Measurements from ENCODE around the gene RPS28.
A peak's percentile ranks its signal among the peaks of the same experiment; 100 is the strongest.
"Not testable (repeated sequence)": the region's sequence is repeated elsewhere in the genome, so short reads cannot be mapped to it uniquely, and the experiment has no call there.

The RPS28 gene

DNA sequence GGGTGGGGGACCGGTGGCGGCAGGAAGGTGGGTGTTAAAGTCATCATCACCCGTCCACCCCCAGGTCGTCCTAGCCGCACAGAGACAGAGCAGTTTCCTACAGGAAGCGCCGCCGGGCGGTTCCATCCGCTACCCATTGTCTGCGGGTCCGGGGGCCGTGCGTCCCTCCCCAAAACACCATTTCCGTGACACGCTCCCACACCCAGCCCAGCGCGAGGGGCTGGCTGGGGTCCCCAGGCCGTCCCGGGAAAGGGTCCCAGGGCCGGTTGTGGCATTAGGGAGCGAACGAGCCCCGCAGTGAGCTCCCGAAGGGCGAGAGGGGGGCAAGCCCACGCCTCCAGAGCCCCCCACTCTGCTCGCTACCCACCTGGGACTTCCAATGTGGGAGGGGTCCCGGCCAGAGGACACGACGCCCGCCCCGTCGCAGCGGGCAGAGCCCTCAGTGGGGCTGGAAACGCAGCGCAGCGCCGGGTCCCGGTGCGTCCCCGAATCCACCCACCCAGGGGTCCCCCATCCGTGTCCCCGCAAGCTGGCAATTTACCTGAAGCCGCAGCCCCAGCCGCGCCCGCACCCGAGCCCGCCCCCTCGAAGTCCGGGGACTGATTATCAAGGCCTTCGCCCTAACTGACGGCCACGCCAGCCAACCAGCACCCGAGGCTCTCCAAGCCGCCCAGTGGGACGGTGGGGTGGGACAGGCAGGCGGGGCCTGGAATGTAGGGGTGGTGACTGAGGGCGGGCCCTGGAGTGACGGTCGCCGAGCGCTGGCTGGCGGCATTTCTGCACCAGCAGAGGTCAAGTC is 21.6 kb downstream of the RPS28 start, which contains the start of gene KANK3:
KANK3 (minus strand) TSS at position 579 of the 799 bp plus-strand sequence. CDS start 5,434 bp downstream, outside the sequence.
- TF ChIP-seq POLR2AphosphoS5 (IDR thresholded peaks at IDR 0.05; ENCODE audit: low read depth) (no peak), GABPA (IDR thresholded peaks at IDR 0.05; ENCODE audit: low read depth) (no peak), SPI1 (IDR thresholded peaks at IDR 0.05; ENCODE audit: borderline replicate concordance, low read depth) (no peak), CTCF (IDR thresholded peaks at IDR 0.05; ENCODE audit: insufficient read depth, low read length) (no peak)
- TF ChIP-seq, protein P1, sequence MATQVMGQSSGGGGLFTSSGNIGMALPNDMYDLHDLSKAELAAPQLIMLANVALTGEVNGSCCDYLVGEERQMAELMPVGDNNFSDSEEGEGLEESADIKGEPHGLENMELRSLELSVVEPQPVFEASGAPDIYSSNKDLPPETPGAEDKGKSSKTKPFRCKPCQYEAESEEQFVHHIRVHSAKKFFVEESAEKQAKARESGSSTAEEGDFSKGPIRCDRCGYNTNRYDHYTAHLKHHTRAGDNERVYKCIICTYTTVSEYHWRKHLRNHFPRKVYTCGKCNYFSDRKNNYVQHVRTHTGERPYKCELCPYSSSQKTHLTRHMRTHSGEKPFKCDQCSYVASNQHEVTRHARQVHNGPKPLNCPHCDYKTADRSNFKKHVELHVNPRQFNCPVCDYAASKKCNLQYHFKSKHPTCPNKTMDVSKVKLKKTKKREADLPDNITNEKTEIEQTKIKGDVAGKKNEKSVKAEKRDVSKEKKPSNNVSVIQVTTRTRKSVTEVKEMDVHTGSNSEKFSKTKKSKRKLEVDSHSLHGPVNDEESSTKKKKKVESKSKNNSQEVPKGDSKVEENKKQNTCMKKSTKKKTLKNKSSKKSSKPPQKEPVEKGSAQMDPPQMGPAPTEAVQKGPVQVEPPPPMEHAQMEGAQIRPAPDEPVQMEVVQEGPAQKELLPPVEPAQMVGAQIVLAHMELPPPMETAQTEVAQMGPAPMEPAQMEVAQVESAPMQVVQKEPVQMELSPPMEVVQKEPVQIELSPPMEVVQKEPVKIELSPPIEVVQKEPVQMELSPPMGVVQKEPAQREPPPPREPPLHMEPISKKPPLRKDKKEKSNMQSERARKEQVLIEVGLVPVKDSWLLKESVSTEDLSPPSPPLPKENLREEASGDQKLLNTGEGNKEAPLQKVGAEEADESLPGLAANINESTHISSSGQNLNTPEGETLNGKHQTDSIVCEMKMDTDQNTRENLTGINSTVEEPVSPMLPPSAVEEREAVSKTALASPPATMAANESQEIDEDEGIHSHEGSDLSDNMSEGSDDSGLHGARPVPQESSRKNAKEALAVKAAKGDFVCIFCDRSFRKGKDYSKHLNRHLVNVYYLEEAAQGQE (IDR thresholded peaks at IDR 0.05; ENCODE audit: insufficient replicate concordance, low read depth) = no peak
- H3K27me3 ChIP-seq (ENCODE audit: insufficient read depth, poor library complexity, severe bottlenecking) = peaks cover 38% of the 10 kb centered on the region
- H3K27ac ChIP-seq (replicated peaks) = no peak within 1 kb of the TSS
- peak within 1 kb of the TSS; percentile 18; the same call in 1 of the 2 replicates for H3K4me3 ChIP-seq (replicated peaks; ENCODE audit: insufficient read depth, low read length)
- peak; percentile 77 to 81 for DNase-seq (ENCODE audit: low read depth in 1 of 2, low spot score in 1 of 2)

DNA sequence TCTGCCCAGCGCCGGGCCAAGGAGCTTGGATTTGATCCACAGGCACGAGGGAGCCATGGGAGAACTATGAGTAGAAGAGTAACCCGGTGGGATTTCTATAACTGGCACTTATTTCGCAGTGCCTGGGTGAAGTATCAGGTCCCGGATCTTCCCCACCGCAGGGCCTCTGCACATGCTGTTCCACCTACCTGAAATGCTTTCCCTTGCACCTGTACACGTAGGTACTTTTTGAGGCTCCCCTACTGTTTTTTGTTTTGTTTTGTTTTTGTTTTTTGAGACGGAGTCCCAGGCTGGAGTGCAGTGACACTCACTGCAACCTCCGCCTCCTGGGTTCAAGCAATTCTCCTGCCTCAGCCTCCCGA is 22.2 kb downstream of the RPS28 start:
- Histone ChIP-seq H3K4me3 (replicated peaks; ENCODE audit: insufficient read depth, low read length) (no peak overlapping the region), H3K27ac (replicated peaks) (no peak overlapping the region), H3K27me3 (ENCODE audit: insufficient read depth, poor library complexity, severe bottlenecking) (peaks cover 35% of the 10 kb centered on the region)
- TF ChIP-seq POLR2AphosphoS5 (IDR thresholded peaks at IDR 0.05; ENCODE audit: low read depth) (no peak), GABPA (IDR thresholded peaks at IDR 0.05; ENCODE audit: low read depth) (no peak)
- TF ChIP-seq, protein P1 (IDR thresholded peaks at IDR 0.05; ENCODE audit: insufficient replicate concordance, low read depth) = no peak
- DNase-seq (ENCODE audit: low read depth in 1 of 2, low spot score in 1 of 2) = no peak

DNA sequence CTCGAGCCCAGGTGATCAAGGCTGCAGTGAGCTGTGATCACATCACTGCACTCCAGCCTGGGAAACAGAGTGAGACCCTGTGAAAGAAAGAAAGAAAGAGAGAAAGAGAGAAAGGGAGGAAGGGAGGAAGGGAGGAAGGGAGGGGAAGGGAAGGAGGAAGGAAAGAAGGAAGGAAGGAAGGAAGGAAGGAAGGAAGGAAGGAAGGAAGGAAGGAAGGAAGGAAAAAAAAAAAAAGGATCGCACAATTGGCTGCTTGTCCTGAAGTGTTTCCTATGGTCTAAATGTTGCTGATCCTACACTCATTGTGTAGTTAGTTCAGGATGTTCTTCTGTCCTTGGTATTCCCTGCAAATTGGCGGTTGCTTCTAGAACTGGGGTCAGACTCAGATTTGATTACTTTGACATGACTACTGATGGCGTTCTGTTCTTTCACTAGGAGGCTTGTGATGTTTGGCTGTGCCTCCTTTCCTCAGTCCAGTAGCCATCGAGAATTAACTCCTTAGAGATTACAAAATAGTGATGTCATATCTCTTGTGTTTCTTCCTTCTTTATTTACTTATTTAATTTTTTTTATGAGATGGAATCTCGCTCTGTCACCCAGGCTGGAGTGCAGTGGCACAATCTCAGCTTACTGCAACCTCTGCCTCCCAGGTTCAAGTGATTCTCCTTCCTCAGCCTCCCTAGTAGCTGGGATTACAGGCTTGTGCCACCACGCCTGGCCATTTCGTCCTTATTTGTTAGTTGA is 28.5 kb downstream of the RPS28 start:
- H3K27me3 ChIP-seq (ENCODE audit: insufficient read depth, poor library complexity, severe bottlenecking) = peaks cover 14% of the 10 kb centered on the region
- not testable (repeated sequence) for H3K27ac ChIP-seq (replicated peaks); DNase-seq (ENCODE audit: low read depth in 1 of 2, low spot score in 1 of 2); H3K4me3 ChIP-seq (replicated peaks; ENCODE audit: insufficient read depth, low read length)

DNA sequence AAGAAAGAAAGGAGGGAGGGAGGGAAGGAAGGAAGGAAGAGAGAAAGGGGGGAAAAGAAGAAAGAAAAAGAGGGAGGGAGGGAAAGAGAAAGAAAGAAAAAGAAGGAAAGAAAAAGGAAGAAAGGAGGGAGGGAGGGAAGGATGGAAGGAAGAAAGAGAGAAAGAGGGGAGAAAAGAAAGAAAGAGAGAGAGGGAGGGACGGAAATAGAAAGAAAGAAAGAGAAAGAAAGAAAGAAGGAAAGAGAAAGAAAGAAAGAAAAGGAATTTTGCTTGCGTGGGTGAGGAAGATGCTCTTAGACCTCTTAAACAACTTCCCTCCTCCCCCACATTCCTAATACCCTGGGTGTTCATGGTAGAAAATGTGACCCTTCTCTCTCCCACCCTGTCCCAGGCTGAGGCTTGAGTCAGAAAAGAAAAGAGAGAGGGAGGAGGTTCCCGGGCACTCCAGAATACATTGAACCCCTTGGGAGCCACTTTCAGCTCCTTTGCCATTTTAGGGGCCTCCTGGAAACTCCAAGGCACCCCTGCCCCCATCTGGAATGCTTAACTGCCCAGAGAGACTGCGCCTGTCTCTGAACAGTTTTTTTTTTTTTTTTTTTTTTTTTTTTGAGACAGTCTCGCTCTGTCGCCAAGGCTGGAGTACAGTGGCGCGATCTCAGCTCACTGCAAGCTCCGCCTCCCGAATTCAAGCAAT is 31.0 kb downstream of the RPS28 start:
- TF ChIP-seq POLR2AphosphoS5 (IDR thresholded peaks at IDR 0.05; ENCODE audit: low read depth) (no peak), CTCF (IDR thresholded peaks at IDR 0.05; ENCODE audit: insufficient read depth, low read length) (no peak), GABPA (IDR thresholded peaks at IDR 0.05; ENCODE audit: low read depth) (no peak), SPI1 (IDR thresholded peaks at IDR 0.05; ENCODE audit: borderline replicate concordance, low read depth) (no peak)
- TF ChIP-seq, protein P1 (IDR thresholded peaks at IDR 0.05; ENCODE audit: insufficient replicate concordance, low read depth) = no peak
- peaks cover 14% of the 10 kb centered on the region for H3K27me3 ChIP-seq (ENCODE audit: insufficient read depth, poor library complexity, severe bottlenecking)
- no peak overlapping the region for H3K27ac ChIP-seq (replicated peaks)
- no peak for DNase-seq (ENCODE audit: low read depth in 1 of 2, low spot score in 1 of 2)
- H3K4me3 ChIP-seq (replicated peaks; ENCODE audit: insufficient read depth, low read length) = no peak overlapping the region

GRCh38 chr19:8352845-8353244 is 31.5 kb downstream of the RPS28 start:
- DNase-seq (ENCODE audit: low read depth in 1 of 2, low spot score in 1 of 2); H3K27ac ChIP-seq (replicated peaks); H3K4me3 ChIP-seq (replicated peaks; ENCODE audit: insufficient read depth, low read length): not testable (repeated sequence)
- peaks cover 14% of the 10 kb centered on the region for H3K27me3 ChIP-seq (ENCODE audit: insufficient read depth, poor library complexity, severe bottlenecking)
